Measurements from ENCODE around the gene MAPK14. TPM values are rescaled to one million over a fixed set of nuclear protein-coding genes. Genes with fewer than 3 reads are reported as not detected.

Gene MAPK14
- total and polyA plus RNA-seq, 2 donors (not counting 3 experiments of a cell fraction or from before 2014, with no cell fraction given): 33.3 to 54.1 TPM

DNA sequence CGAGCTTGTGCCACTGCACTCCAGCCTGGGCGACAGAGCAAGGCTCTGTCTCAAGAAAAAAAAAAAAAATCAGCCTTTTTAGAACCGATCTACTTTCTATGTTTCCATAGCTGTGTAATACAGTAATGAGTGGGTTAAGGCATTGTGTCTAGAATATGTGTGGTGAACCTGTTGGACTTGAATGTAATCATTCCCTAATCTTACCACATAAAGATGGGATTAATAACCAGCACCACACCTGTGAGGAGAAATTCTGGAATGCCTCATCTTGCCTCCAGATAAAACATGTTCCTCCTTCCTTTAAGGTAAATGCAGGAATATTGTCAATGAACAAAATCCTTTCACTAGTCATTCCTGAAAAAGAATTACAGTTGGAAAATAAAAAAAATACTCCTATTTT, 43.7 kb downstream of the MAPK14 start:
- H2AFZ ChIP-seq (ENCODE audit: low read depth, low read length): no peak overlapping the region
- intact Hi-C loops (cut with micrococcal nuclease) (no loop called here), dilution Hi-C loops (cut with MboI; ENCODE audit: extremely low pct_ligation_motif_present, low sequenced_read_pairs) (no loop called here)
- peaks cover 4% of the 10 kb centered on the region for H3K4me1 ChIP-seq (ENCODE audit: control insufficient read depth, extremely low read depth, insufficient read depth, low read length)
- H3K36me3 ChIP-seq (ENCODE audit: control insufficient read depth in 2 of 2, extremely low read depth in 1 of 2, insufficient read depth in 2 of 2, low read length in 2 of 2): peaks cover 0 to 2% of the 10 kb centered on the region in 2 experiments
- H3K9me1 ChIP-seq (replicated peaks; ENCODE audit: control insufficient read depth, extremely low read depth, insufficient read depth, low read length): no peaks in the 10 kb centered on the region
- H3K79me2 ChIP-seq (ENCODE audit: control insufficient read depth, insufficient read depth, low read length): peaks cover 63% of the 10 kb centered on the region
- ChIA-PET POLR2A (no interaction called here), CTCF (interaction anchor here (0.7 kb wide), 1 partner anchor 20 kb away, joined by 3 read pairs; no protein-coding TSS in a partner anchor)
- no peaks in the 10 kb centered on the region for H3K27me3 ChIP-seq (ENCODE audit: control insufficient read depth in 2 of 2, insufficient read depth in 2 of 2, low read length in 2 of 2)
- BruUV-seq (replicated peaks): no TSS peak
- H4K20me1 ChIP-seq (replicated peaks; ENCODE audit: control insufficient read depth, extremely low read depth, insufficient read depth, low read length): peaks cover 6% of the 10 kb centered on the region
- no peaks in the 10 kb centered on the region for H3K9me3 ChIP-seq (replicated peaks; ENCODE audit: control insufficient read depth, insufficient read depth, low read length)
- H3K27ac ChIP-seq (ENCODE audit: insufficient read depth, low read depth, low read length): no peak overlapping the region
- DNase-seq (ENCODE audit: low read depth, low spot score) (no peak), FAIRE-seq (no peak)
- TF ChIP-seq MYC (IDR thresholded peaks at IDR 0.05; ENCODE audit: low read depth, low read length): no peak
- no peak for TF ChIP-seq POLR2A (IDR thresholded peaks at IDR 0.05; ENCODE audit: low read depth, low read length)
- TF ChIP-seq, protein P1, sequence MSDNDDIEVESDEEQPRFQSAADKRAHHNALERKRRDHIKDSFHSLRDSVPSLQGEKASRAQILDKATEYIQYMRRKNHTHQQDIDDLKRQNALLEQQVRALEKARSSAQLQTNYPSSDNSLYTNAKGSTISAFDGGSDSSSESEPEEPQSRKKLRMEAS (IDR thresholded peaks at IDR 0.05; ENCODE audit: insufficient read depth, insufficient read length): no peak
- TF ChIP-seq FOS (IDR thresholded peaks at IDR 0.05; ENCODE audit: borderline replicate concordance, insufficient read depth, low read length): no peak
- TF ChIP-seq JUN (IDR thresholded peaks at IDR 0.05; ENCODE audit: borderline replicate concordance, insufficient read depth, insufficient read length, low read depth): no peak
- TF ChIP-seq EZH2 (IDR thresholded peaks at IDR 0.05; ENCODE audit: borderline replicate concordance, low read depth, low read length, severe bottlenecking): no peak
- TF ChIP-seq, protein P2, sequence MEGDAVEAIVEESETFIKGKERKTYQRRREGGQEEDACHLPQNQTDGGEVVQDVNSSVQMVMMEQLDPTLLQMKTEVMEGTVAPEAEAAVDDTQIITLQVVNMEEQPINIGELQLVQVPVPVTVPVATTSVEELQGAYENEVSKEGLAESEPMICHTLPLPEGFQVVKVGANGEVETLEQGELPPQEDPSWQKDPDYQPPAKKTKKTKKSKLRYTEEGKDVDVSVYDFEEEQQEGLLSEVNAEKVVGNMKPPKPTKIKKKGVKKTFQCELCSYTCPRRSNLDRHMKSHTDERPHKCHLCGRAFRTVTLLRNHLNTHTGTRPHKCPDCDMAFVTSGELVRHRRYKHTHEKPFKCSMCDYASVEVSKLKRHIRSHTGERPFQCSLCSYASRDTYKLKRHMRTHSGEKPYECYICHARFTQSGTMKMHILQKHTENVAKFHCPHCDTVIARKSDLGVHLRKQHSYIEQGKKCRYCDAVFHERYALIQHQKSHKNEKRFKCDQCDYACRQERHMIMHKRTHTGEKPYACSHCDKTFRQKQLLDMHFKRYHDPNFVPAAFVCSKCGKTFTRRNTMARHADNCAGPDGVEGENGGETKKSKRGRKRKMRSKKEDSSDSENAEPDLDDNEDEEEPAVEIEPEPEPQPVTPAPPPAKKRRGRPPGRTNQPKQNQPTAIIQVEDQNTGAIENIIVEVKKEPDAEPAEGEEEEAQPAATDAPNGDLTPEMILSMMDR (IDR thresholded peaks at IDR 0.05; ENCODE audit: extremely low read depth in 1 of 2, insufficient read depth in 1 of 2, low read depth in 1 of 2, low read length in 2 of 2): no peak
- no peak for TF ChIP-seq GATA2 (IDR thresholded peaks at IDR 0.05; ENCODE audit: insufficient read depth, insufficient read length, low read depth, low read length)
- TF ChIP-seq POLR2AphosphoS5 (IDR thresholded peaks at IDR 0.05; ENCODE audit: insufficient read depth, low read depth, low read length): no peak
- H3K4me3 ChIP-seq (replicated peaks in 1 of 3; ENCODE audit: insufficient read depth in 1 of 3, low read depth in 1 of 3, low read length in 3 of 3): no peak overlapping the region
- no peak overlapping the region for H3K9ac ChIP-seq (replicated peaks; ENCODE audit: extremely low read depth, insufficient read depth, low read length)
- no peak overlapping the region for H3K4me2 ChIP-seq (ENCODE audit: insufficient read depth, low read length)
